Right renal cortex interstitium (tissue), 3 donors: ENCODE data around the gene RYR2. TPM values are rescaled to one million over a fixed set of nuclear protein-coding genes. Genes with fewer than 3 reads are reported as not detected.

Experiments
- DNase-seq, 3 donors: peaks; one replicate each; pipeline ENCODE4 v3.0.0-alpha.2; 2013; ENCODE audit warnings: low read depth in 3 of 3, low spot score in 2 of 3
- polyA plus RNA-seq, 3 donors: library from polyadenylated mRNA; unstranded; fragments of 120-200 nt; gene quantifications; one replicate each; pipeline ENCODE4 v1.2.1, GENCODE V29; 2013; ENCODE audit not compliant: insufficient read length in 3 of 3

RYR2 gene
- polyA plus RNA-seq, 3 donors = 1.2 to 2.3 (median 1.4) TPM

- no peak for DNase-seq
Measured at GRCh38 chr1:237186675-237187074, 144.7 kb downstream of the RYR2 start.

GRCh38 chr1:237187842-237188241 lies 145.9 kb downstream of the RYR2 start:
- no peak for DNase-seq

- DNase-seq = no peak
Measured at GRCh38 chr1:237191403-237191802, 149.4 kb downstream of the RYR2 start.

- no peak for DNase-seq
Measured at GRCh38 chr1:237197470-237198425, 155.8 kb downstream of the RYR2 start.

GRCh38 chr1:237199026-237199425 lies 157.0 kb downstream of the RYR2 start:
- DNase-seq = no peak

GRCh38 chr1:237201155-237201554 lies 159.2 kb downstream of the RYR2 start:
- DNase-seq = no peak

- no peak for DNase-seq
Measured at GRCh38 chr1:237204841-237205240, 162.9 kb downstream of the RYR2 start.

- DNase-seq = no peak
Measured at GRCh38 chr1:237205400-237206064, 163.5 kb downstream of the RYR2 start.

- no peak for DNase-seq
Measured at GRCh38 chr1:237206065-237206414, 164.1 kb downstream of the RYR2 start.

GRCh38 chr1:237211031-237211430 lies 169.0 kb downstream of the RYR2 start:
- DNase-seq = no peak

- DNase-seq = no peak
Measured at GRCh38 chr1:237211540-237211939, 169.6 kb downstream of the RYR2 start.

- DNase-seq = no peak
Measured at GRCh38 chr1:237219751-237220642, 178.0 kb downstream of the RYR2 start.

GRCh38 chr1:237223419-237223818 lies 181.4 kb downstream of the RYR2 start:
- no peak for DNase-seq

- DNase-seq = no peak
Measured at GRCh38 chr1:237226177-237226944, 184.4 kb downstream of the RYR2 start.

- no peak for DNase-seq
Measured at GRCh38 chr1:237227476-237227875, 185.5 kb downstream of the RYR2 start.

- no peak for DNase-seq
Measured at GRCh38 chr1:237228421-237228820, 186.4 kb downstream of the RYR2 start.

- no peak for DNase-seq
Measured at GRCh38 chr1:237229333-237229732, 187.3 kb downstream of the RYR2 start.

- DNase-seq = no peak
Measured at GRCh38 chr1:237232501-237232900, 190.5 kb downstream of the RYR2 start.

GRCh38 chr1:237235091-237235490 lies 193.1 kb downstream of the RYR2 start:
- DNase-seq = no peak

- DNase-seq = no peak
Measured at GRCh38 chr1:237237721-237238120, 195.7 kb downstream of the RYR2 start.
